ENCODE results near the gene ERVW-1. TPM values are rescaled to one million over a fixed set of nuclear protein-coding genes. Genes with fewer than 3 reads are reported as not detected.

Gene ERVW-1
- total RNA-seq, 1 experiment from 2014 or later, result not detected

DNA sequence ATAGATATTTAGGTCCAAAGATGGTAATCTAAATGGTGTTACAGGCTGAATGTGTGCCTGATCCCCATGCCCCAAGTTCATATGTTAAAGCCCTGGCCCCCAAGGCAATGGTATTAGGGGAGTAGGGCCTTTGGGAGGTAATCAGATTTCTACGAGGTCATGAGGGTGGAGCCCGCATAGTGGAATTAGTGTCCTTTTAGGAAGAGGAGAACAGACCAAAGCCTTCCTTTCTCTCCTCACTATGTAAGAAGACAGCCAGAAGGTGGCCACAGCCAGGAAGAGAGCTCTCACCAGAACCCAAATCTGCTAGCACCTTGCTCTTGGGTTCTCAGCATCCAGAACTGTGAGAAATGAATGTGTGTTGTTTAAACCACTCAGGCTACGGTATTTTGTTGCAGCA, 15.2 kb downstream of the ERVW-1 start:
- TF ChIP-seq EZH2phosphoT487 (IDR thresholded peaks at IDR 0.05; ENCODE audit: borderline replicate concordance, low read length) (no peak), EZH2 (IDR thresholded peaks at IDR 0.05; ENCODE audit: low read length, unreplicated experiment) (no peak)
- TF ChIP-seq, protein P1, sequence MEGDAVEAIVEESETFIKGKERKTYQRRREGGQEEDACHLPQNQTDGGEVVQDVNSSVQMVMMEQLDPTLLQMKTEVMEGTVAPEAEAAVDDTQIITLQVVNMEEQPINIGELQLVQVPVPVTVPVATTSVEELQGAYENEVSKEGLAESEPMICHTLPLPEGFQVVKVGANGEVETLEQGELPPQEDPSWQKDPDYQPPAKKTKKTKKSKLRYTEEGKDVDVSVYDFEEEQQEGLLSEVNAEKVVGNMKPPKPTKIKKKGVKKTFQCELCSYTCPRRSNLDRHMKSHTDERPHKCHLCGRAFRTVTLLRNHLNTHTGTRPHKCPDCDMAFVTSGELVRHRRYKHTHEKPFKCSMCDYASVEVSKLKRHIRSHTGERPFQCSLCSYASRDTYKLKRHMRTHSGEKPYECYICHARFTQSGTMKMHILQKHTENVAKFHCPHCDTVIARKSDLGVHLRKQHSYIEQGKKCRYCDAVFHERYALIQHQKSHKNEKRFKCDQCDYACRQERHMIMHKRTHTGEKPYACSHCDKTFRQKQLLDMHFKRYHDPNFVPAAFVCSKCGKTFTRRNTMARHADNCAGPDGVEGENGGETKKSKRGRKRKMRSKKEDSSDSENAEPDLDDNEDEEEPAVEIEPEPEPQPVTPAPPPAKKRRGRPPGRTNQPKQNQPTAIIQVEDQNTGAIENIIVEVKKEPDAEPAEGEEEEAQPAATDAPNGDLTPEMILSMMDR (conservative IDR thresholded peaks at IDR 0.05; ENCODE audit: low read depth, low read length), result no peak
- H3K4me3 ChIP-seq (ENCODE audit: low read length), result no peak overlapping the region
- H3K36me3 ChIP-seq (ENCODE audit: low read depth, low read length), result no peaks in the 10 kb centered on the region
- no peaks in the 10 kb centered on the region for H3K27me3 ChIP-seq (ENCODE audit: low read length)
- ATAC-seq (no peak), DNase-seq (no peak)
- H3F3A ChIP-seq (ENCODE audit: low read length, unreplicated experiment), result no peaks in the 10 kb centered on the region
- intact Hi-C loops (cut with micrococcal nuclease), result no loop called here
- peaks cover 23% of the 10 kb centered on the region for H3K4me1 ChIP-seq (ENCODE audit: insufficient read depth, low read length)
- H3K9me2 ChIP-seq (replicated peaks; ENCODE audit: low read length), result no peaks in the 10 kb centered on the region
- no peak overlapping the region for H3K27ac ChIP-seq (ENCODE audit: low read length)
- no peak overlapping the region for H3K9ac ChIP-seq (ENCODE audit: low read length)
- no peaks in the 10 kb centered on the region for H3K79me2 ChIP-seq (ENCODE audit: low read length)
- ChIA-PET CTCF (no interaction called here), POLR2A (ENCODE audit: unreplicated experiment) (no interaction called here)
- no peaks in the 10 kb centered on the region for H3K9me3 ChIP-seq (ENCODE audit: low read length)
- BruUV-seq (replicated peaks), result no TSS peak
- H4K20me1 ChIP-seq (ENCODE audit: low read length), result no peaks in the 10 kb centered on the region
- H3K4me2 ChIP-seq (ENCODE audit: low read length), result no peak overlapping the region
- no peak overlapping the region for H2AFZ ChIP-seq (ENCODE audit: low read length)

- DNase-seq (peak; percentile 61), ATAC-seq (peak; percentile 71)
- Histone ChIP-seq H2AFZ (ENCODE audit: low read length) (peak overlapping the region; percentile 92), H3K27ac (ENCODE audit: low read length) (no peak overlapping the region), H3K9ac (ENCODE audit: low read length) (no peak overlapping the region), H4K20me1 (ENCODE audit: low read length) (no peaks in the 10 kb centered on the region), H3K27me3 (ENCODE audit: low read length) (no peaks in the 10 kb centered on the region), H3K9me2 (replicated peaks; ENCODE audit: low read length) (no peaks in the 10 kb centered on the region), H3K36me3 (ENCODE audit: low read depth, low read length) (peaks cover 4% of the 10 kb centered on the region), H3K79me2 (ENCODE audit: low read length) (no peaks in the 10 kb centered on the region), H3K4me3 (ENCODE audit: low read length) (no peak overlapping the region), H3K4me2 (ENCODE audit: low read length) (peak overlapping the region; percentile 41; the same call in 1 of the 2 replicates), H3K4me1 (ENCODE audit: insufficient read depth, low read length) (peaks cover 23% of the 10 kb centered on the region), H3F3A (ENCODE audit: low read length, unreplicated experiment) (no peaks in the 10 kb centered on the region), H3K9me3 (ENCODE audit: low read length) (no peaks in the 10 kb centered on the region)
- BruUV-seq (replicated peaks), result no TSS peak
- TF ChIP-seq EZH2 (IDR thresholded peaks at IDR 0.05; ENCODE audit: low read length, unreplicated experiment), result no peak
- TF ChIP-seq, protein P1 (conservative IDR thresholded peaks at IDR 0.05; ENCODE audit: low read depth, low read length), result peak; percentile 83
- ChIA-PET CTCF (interaction anchor here (0.6 to 1.9 kb wide), 2 partner anchors 14 to 42 kb away, joined by 3 to 6 read pairs; partner anchors contain the start of gene GATAD1), POLR2A (ENCODE audit: unreplicated experiment) (no interaction called here)
- intact Hi-C loops (cut with micrococcal nuclease), result no loop called here
Observed at GRCh38 chr7:92461027-92462003, 16.4 kb downstream of the ERVW-1 start.

GRCh38 chr7:92460510-92460909, 17.2 kb downstream of the ERVW-1 start:
- Histone ChIP-seq H3K4me2 (ENCODE audit: low read length) (peak overlapping the region; percentile 14), H3K36me3 (ENCODE audit: low read depth, low read length) (peaks cover 6% of the 10 kb centered on the region), H3K4me3 (ENCODE audit: low read length) (no peak overlapping the region), H3K79me2 (ENCODE audit: low read length) (no peaks in the 10 kb centered on the region), H4K20me1 (ENCODE audit: low read length) (no peaks in the 10 kb centered on the region), H3K27ac (ENCODE audit: low read length) (no peak overlapping the region), H3K9ac (ENCODE audit: low read length) (no peak overlapping the region), H3F3A (ENCODE audit: low read length, unreplicated experiment) (no peaks in the 10 kb centered on the region), H3K4me1 (ENCODE audit: insufficient read depth, low read length) (peaks cover 23% of the 10 kb centered on the region), H2AFZ (ENCODE audit: low read length) (no peak overlapping the region), H3K9me2 (replicated peaks; ENCODE audit: low read length) (no peaks in the 10 kb centered on the region), H3K9me3 (ENCODE audit: low read length) (no peaks in the 10 kb centered on the region), H3K27me3 (ENCODE audit: low read length) (no peaks in the 10 kb centered on the region)
- peak; percentile 5; the same call in 1 of the 2 replicates for ATAC-seq
- ChIA-PET POLR2A (ENCODE audit: unreplicated experiment) (no interaction called here), CTCF (interaction anchor here (1.9 kb wide), 1 partner anchor 13 kb away, joined by 6 read pairs; the partner anchor contains the start of gene GATAD1)
- no peak for TF ChIP-seq EZH2phosphoT487 (IDR thresholded peaks at IDR 0.05; ENCODE audit: borderline replicate concordance, low read length)
- TF ChIP-seq, protein P1 (conservative IDR thresholded peaks at IDR 0.05; ENCODE audit: low read depth, low read length), result no peak
- no peak for TF ChIP-seq EZH2 (IDR thresholded peaks at IDR 0.05; ENCODE audit: low read length, unreplicated experiment)
- no TSS peak for BruUV-seq (replicated peaks)
- DNase-seq, result no peak
- intact Hi-C loops (cut with micrococcal nuclease), result loop anchor here (1.0 kb wide), 2 partner anchors 12 to 36 kb away; no protein-coding TSS in a partner anchor
